Loucy (cell line): ENCODE results near the gene COX20.

ENCODE experiments used
- EZH2phosphoT487 ChIP-seq: fragments of 200-600 bp; IDR thresholded peaks from 2 replicates; pipeline ENCODE4 v1.6.1; 2018; ENCODE audit warnings: antibody characterized with exemption, mild to moderate bottlenecking, moderate library complexity, borderline replicate concordance
- TF ChIP-seq, protein P1 (sequence below): fragments of 200-600 bp; sonication (generic); conservative IDR thresholded peaks from 2 replicates; pipeline ENCODE4 v1.5.1; 2014; ENCODE audit warnings: mild to moderate bottlenecking, antibody characterized with exemption, low read length

DNA sequence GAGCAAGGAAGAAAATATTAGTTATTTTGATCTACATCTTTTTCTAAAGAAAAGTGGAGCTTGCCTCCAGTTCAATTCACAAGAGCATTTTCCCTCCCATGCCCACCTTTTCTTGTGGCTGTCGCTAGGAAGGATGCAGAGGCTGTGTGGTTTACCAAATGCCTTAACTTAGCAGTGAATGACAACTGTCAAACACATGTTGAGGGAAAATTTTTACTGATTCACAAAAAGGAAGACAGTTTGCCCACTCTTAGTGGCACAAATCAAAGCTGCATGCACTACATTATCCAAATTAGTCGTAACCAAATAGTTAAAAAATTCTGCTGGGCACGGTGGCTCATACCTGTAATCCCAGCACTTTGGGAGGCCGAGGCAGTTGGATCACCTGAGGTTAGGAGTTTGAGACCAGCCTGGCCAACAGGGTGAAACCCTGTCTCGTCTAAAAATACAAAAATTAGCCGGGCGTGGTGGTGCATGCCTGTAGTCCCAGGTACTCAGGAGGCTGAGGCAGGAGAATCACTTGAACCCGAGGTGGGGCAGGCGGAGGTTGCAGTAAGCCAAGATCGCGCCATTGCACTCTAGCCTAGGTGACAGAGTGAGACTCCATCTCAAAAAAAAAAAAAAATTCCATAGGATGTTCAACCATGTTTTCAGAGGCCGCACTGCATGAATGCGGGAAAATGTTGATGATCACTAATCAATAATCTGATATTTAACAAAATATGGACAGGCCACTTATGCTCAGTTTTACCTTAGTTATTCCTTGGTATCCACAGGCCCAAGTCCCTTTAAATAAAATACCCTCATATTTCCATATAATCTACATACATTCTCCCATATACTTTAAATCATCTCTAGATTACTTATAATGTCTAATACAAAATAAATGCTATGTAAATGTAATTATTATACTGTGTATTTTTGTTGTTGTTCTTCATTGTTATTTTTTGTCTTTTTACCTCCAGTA, 9.0 kb downstream of the COX20 start:
- TF ChIP-seq, protein P1, sequence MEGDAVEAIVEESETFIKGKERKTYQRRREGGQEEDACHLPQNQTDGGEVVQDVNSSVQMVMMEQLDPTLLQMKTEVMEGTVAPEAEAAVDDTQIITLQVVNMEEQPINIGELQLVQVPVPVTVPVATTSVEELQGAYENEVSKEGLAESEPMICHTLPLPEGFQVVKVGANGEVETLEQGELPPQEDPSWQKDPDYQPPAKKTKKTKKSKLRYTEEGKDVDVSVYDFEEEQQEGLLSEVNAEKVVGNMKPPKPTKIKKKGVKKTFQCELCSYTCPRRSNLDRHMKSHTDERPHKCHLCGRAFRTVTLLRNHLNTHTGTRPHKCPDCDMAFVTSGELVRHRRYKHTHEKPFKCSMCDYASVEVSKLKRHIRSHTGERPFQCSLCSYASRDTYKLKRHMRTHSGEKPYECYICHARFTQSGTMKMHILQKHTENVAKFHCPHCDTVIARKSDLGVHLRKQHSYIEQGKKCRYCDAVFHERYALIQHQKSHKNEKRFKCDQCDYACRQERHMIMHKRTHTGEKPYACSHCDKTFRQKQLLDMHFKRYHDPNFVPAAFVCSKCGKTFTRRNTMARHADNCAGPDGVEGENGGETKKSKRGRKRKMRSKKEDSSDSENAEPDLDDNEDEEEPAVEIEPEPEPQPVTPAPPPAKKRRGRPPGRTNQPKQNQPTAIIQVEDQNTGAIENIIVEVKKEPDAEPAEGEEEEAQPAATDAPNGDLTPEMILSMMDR = no peak
- no peak for TF ChIP-seq EZH2phosphoT487
